Neural progenitor cell (in vitro differentiated cells): Measurements from ENCODE around the gene CDK18. TPM values are rescaled to one million over a fixed set of nuclear protein-coding genes. Genes with fewer than 3 reads are reported as not detected.

Experiments used
- DNase-seq: peaks from one replicate; pipeline ENCODE4 v3.0.0-alpha.2; 2016; ENCODE audit warnings: low spot score
- H2AFZ ChIP-seq: fragments of 200-600 bp; sonication (generic); replicated peaks from 2 replicates; pipeline ENCODE4 v1.6.1; 2016; ENCODE audit warnings: antibody characterized with exemption
- H3F3A ChIP-seq: fragments of 200-600 bp; sonication (generic); 2 replicates; pipeline ENCODE4 v1.6.1; 2016; ENCODE audit warnings: antibody characterized with exemption, low read depth
- H3K27ac ChIP-seq: fragments of 200-600 bp; sonication (generic); 2 replicates; pipeline ENCODE4 v1.5.1; 2016; ENCODE audit warnings: mild to moderate bottlenecking
- H3K27me3 ChIP-seq: fragments of 200-600 bp; sonication (generic); 2 replicates; pipeline ENCODE4 v1.6.1; 2016; ENCODE audit warnings: mild to moderate bottlenecking, moderate library complexity
- H3K36me3 ChIP-seq: fragments of 200-600 bp; sonication (generic); 2 replicates; pipeline ENCODE4 v1.5.1; 2016
- H3K4me1 ChIP-seq: fragments of 200-600 bp; sonication (generic); 2 replicates; pipeline ENCODE4 v1.6.1; 2016; ENCODE audit warnings: mixed run types
- H3K4me2 ChIP-seq: fragments of 200-600 bp; sonication (generic); 2 replicates; pipeline ENCODE4 v1.6.1; 2016
- H3K4me3 ChIP-seq: fragments of 200-600 bp; sonication (generic); 2 replicates; pipeline ENCODE4 v1.5.1; 2016
- H3K79me2 ChIP-seq: fragments of 200-600 bp; sonication (generic); 2 replicates; pipeline ENCODE4 v1.6.1; 2016; ENCODE audit warnings: low read depth
- H3K9ac ChIP-seq: fragments of 200-600 bp; sonication (generic); 2 replicates; pipeline ENCODE4 v1.6.1; 2016
- H3K9me3 ChIP-seq: fragments of 200-600 bp; sonication (generic); 2 replicates; pipeline ENCODE4 v1.5.1; 2016; ENCODE audit warnings: low read depth
- H4K20me1 ChIP-seq: fragments of 200-600 bp; sonication (generic); 2 replicates; pipeline ENCODE4 v1.6.1; 2016; ENCODE audit warnings: low read depth
- H3K27ac Mint-ChIP-seq: 3 replicates; pipeline ENCODE4 v1.8.0; 2021; ENCODE audit warnings: mixed read lengths
- H3K27me3 Mint-ChIP-seq: 2 replicates; pipeline ENCODE4 v1.8.0; 2022; ENCODE audit warnings: low read depth, mild to moderate bottlenecking, inconsistent platforms, moderate library complexity, mixed read lengths; ENCODE audit not compliant: insufficient read depth
- H3K36me3 Mint-ChIP-seq: 3 replicates; pipeline ENCODE4 v1.8.0; 2021; ENCODE audit warnings: mixed read lengths
- H3K4me1 Mint-ChIP-seq: 3 replicates; pipeline ENCODE4 v1.8.0; 2021; ENCODE audit warnings: mixed read lengths
- H3K4me3 Mint-ChIP-seq: 3 replicates; pipeline ENCODE4 v1.8.0; 2021; ENCODE audit warnings: mild to moderate bottlenecking, moderate library complexity, mixed read lengths
- H3K9me3 Mint-ChIP-seq: 3 replicates; pipeline ENCODE4 v1.8.0; 2020; ENCODE audit warnings: mixed read lengths
- CTCF ChIP-seq: fragments of 200-600 bp; sonication (generic); IDR thresholded peaks from 2 replicates; pipeline ENCODE4 v1.5.1; 2017; ENCODE audit warnings: antibody characterized with exemption, mild to moderate bottlenecking
- EZH2 ChIP-seq: fragments of 200-600 bp; sonication (generic); IDR thresholded peaks from 2 replicates; pipeline ENCODE4 v1.6.1; 2017; ENCODE audit warnings: antibody characterized with exemption, mild to moderate bottlenecking, moderate library complexity
- EZH2phosphoT487 ChIP-seq: fragments of 200-600 bp; sonication (generic); IDR thresholded peaks from 2 replicates; pipeline ENCODE4 v1.6.1; 2017; ENCODE audit warnings: antibody characterized with exemption
- total RNA-seq: library from RNA; depleted of rRNA; stranded (reverse); fragments of >200 nt; gene quantifications from 2 replicates; pipeline ENCODE4 v1.2.3, GENCODE V29; 2015; ENCODE audit warnings: low replicate concordance

Gene CDK18
- 14.1 and 25.5 TPM in 2 replicates for total RNA-seq

GRCh38 chr1:205504311-205505075, at the start of gene CDK18:
TSS of gene CDK18 (plus strand) at chr1:205504669. CDS start at chr1:205523168, 18,499 bp downstream.
- Histone ChIP-seq H3K4me3 (peak within 1 kb of the TSS; percentile 71), H2AFZ (peak within 1 kb of the TSS; percentile 89), H3K36me3 (no peaks in the 10 kb centered on the region), H3K27ac (no peak within 1 kb of the TSS), H4K20me1 (peaks cover 14% of the 10 kb centered on the region), H3K27me3 (no peaks in the 10 kb centered on the region), H3F3A (peaks cover 15% of the 10 kb centered on the region), H3K9me3 (no peaks in the 10 kb centered on the region), H3K79me2 (peaks cover 31% of the 10 kb centered on the region), H3K4me2 (peak within 1 kb of the TSS; percentile 96), H3K9ac (no peak within 1 kb of the TSS), H3K4me1 (peaks cover 29% of the 10 kb centered on the region)
- Mint-ChIP-seq H3K27me3 (peaks cover 16% of the 10 kb centered on the region), H3K9me3 (peaks cover 2% of the 10 kb centered on the region), H3K4me3 (peak within 1 kb of the TSS; percentile 84), H3K36me3 (no peaks in the 10 kb centered on the region), H3K4me1 (peaks cover 59% of the 10 kb centered on the region), H3K27ac (peak within 1 kb of the TSS; percentile 34)
- DNase-seq = peak; percentile 85
- TF ChIP-seq EZH2phosphoT487 (no peak), EZH2 (no peak), CTCF (no peak)

GRCh38 chr1:205454903-205455335, 49.5 kb upstream of the CDK18 start:
- peaks cover 91% of the 10 kb centered on the region for H3F3A ChIP-seq
- peaks cover 50% of the 10 kb centered on the region for H3K79me2 ChIP-seq
- no peaks in the 10 kb centered on the region for H3K9me3 Mint-ChIP-seq
- TF ChIP-seq CTCF (peak; percentile 56), EZH2phosphoT487 (no peak)
- H3K27me3 ChIP-seq = no peaks in the 10 kb centered on the region
- peaks cover 61% of the 10 kb centered on the region for H3K4me1 Mint-ChIP-seq
- H3K27ac Mint-ChIP-seq = peak overlapping the region; percentile 65
- H3K4me1 ChIP-seq = peaks cover 63% of the 10 kb centered on the region
- no peaks in the 10 kb centered on the region for H3K36me3 ChIP-seq
- peak overlapping the region; percentile 85 for H3K4me3 ChIP-seq
- H3K4me2 ChIP-seq = peak overlapping the region; percentile 86
- H3K9ac ChIP-seq = no peak overlapping the region
- H3K9me3 ChIP-seq = no peaks in the 10 kb centered on the region
- peaks cover 15% of the 10 kb centered on the region for H3K27me3 Mint-ChIP-seq
- peak overlapping the region; percentile 28 for H3K27ac ChIP-seq
- peaks cover 72% of the 10 kb centered on the region for H4K20me1 ChIP-seq
- H2AFZ ChIP-seq = no peak overlapping the region
- H3K36me3 Mint-ChIP-seq = peaks cover 5% of the 10 kb centered on the region
- peak; percentile 83 for DNase-seq
- peak overlapping the region; percentile 95 for H3K4me3 Mint-ChIP-seq

- Mint-ChIP-seq H3K4me1 (peaks cover 53% of the 10 kb centered on the region), H3K27ac (peak within 1 kb of the TSS; percentile 90), H3K27me3 (peaks cover 15% of the 10 kb centered on the region), H3K4me3 (peak within 1 kb of the TSS; percentile 95), H3K36me3 (peaks cover 5% of the 10 kb centered on the region), H3K9me3 (no peaks in the 10 kb centered on the region)
- TF ChIP-seq CTCF (no peak), EZH2phosphoT487 (no peak), EZH2 (no peak)
- Histone ChIP-seq H3K9me3 (no peaks in the 10 kb centered on the region), H3K4me1 (peaks cover 58% of the 10 kb centered on the region), H3K27ac (peak within 1 kb of the TSS; percentile 81), H2AFZ (no peak within 1 kb of the TSS), H3K79me2 (peaks cover 45% of the 10 kb centered on the region), H3K4me3 (peak within 1 kb of the TSS; percentile 85), H3K36me3 (no peaks in the 10 kb centered on the region), H4K20me1 (peaks cover 67% of the 10 kb centered on the region), H3K4me2 (peak within 1 kb of the TSS; percentile 86), H3K27me3 (no peaks in the 10 kb centered on the region), H3K9ac (peak within 1 kb of the TSS; percentile 29), H3F3A (peaks cover 88% of the 10 kb centered on the region)
- peak; percentile 58 for DNase-seq
Measured at GRCh38 chr1:205455581-205456382, 48.7 kb upstream of the CDK18 start, which contains the start of gene BLACAT1. TSS of gene BLACAT1 (minus strand) at chr1:205456045.
